B cell (primary cell): Measurements from ENCODE around the gene P2RX2. TPM values are rescaled to one million over a fixed set of nuclear protein-coding genes. Genes with fewer than 3 reads are reported as not detected.

Experiments used
- ATAC-seq: fragments of 200-7000 bp; cut with Tn5 transposase; one replicate; pipeline ENCODE4 v1.10.0; 2021; ENCODE audit warnings: low read depth, mild to moderate bottlenecking, moderate number of reproducible peaks, moderate library complexity
- CTCF ChIA-PET: fragments of 350-600 bp; sonication (Branson Sonifier 250); formaldehyde crosslinking; loops from one replicate; lab custom pipeline; 2021; ENCODE audit warnings: antibody characterized with exemption, inconsistent platforms; lab: Charles Lee
- POLR2A ChIA-PET: fragments of 350-600 bp; sonication (Branson Sonifier 250); formaldehyde crosslinking; loops from one replicate; lab custom pipeline; 2021; ENCODE audit warnings: antibody characterized with exemption; lab: Charles Lee
- DNase-seq: peaks from one replicate; pipeline ENCODE4 v3.0.0; 2013
- H2AFZ ChIP-seq: 2 replicates; pipeline ENCODE4 v1.6.1; 2012; ENCODE audit warnings: mild to moderate bottlenecking, low read depth, low read length; ENCODE audit not compliant: insufficient read depth, poor library complexity, severe bottlenecking
- H3K27ac ChIP-seq, 2 donors: 1 replicate in 1 of 2; 2 replicates in 1 of 2; pipeline ENCODE4 v1.5.1; 2012 to 2013; ENCODE audit warnings: low read length in 2 of 2, mild to moderate bottlenecking in 2 of 2, moderate library complexity in 1 of 2
- H3K27me3 ChIP-seq, 4 experiments: fragments of 200-600 bp in 1 of 4; sonication (generic) in 1 of 4; replicated peaks in 1 of 4; 1 replicate in 2 of 4; 2 replicates in 2 of 4; pipeline versions ENCODE4 v1.6.1 to v1.7.0; 2013 to 2016; ENCODE audit warnings: low read length in 3 of 4, mild to moderate bottlenecking in 2 of 4, mixed read lengths in 1 of 4, moderate library complexity in 1 of 4; ENCODE audit not compliant: insufficient read depth in 4 of 4, control insufficient read depth in 3 of 4; ENCODE audit errors: control extremely low read depth in 1 of 4
- H3K36me3 ChIP-seq, 2 experiments: replicated peaks in 1 of 2; 1 replicate in 1 of 2; 2 replicates in 1 of 2; pipeline versions ENCODE4 v1.6.1 to v1.7.1; 2013; ENCODE audit warnings: low read length in 1 of 2; ENCODE audit not compliant: insufficient read depth in 2 of 2, control insufficient read depth in 1 of 2; ENCODE audit errors: control extremely low read depth in 1 of 2, extremely low read depth in 1 of 2
- H3K4me1 ChIP-seq, 2 donors: fragments of 200-600 bp in 1 of 2; sonication (generic) in 1 of 2; 1 replicate in 1 of 2; 2 replicates in 1 of 2; pipeline versions ENCODE4 v1.5.1 to v1.6.1; 2013 to 2017; ENCODE audit warnings: low read length in 2 of 2; ENCODE audit not compliant: control insufficient read depth in 2 of 2, insufficient read depth in 2 of 2
- H3K4me2 ChIP-seq: replicated peaks from 2 replicates; pipeline ENCODE3; 2012; ENCODE audit warnings: mild to moderate bottlenecking, low read depth, low read length; ENCODE audit not compliant: poor library complexity, severe bottlenecking
- H3K4me3 ChIP-seq, 5 experiments: fragments of 200-600 bp in 1 of 5; sonication (generic) in 1 of 5; 1 replicate in 3 of 5; 2 replicates in 2 of 5; pipeline versions ENCODE4 v1.5.1 to v1.7.0; 2011 to 2016; ENCODE audit warnings: low read length in 4 of 5, mild to moderate bottlenecking in 4 of 5, low read depth in 2 of 5, control low read depth in 1 of 5, moderate library complexity in 1 of 5; ENCODE audit not compliant: insufficient read depth in 1 of 5; ENCODE audit errors: control extremely low read depth in 1 of 5, extremely low read depth in 1 of 5
- H3K79me2 ChIP-seq: fragments of 200-600 bp; sonication (generic); one replicate; pipeline ENCODE4 v1.6.0; 2016; ENCODE audit warnings: low read length; ENCODE audit not compliant: control insufficient read depth, insufficient read depth
- H3K9ac ChIP-seq: fragments of 200-600 bp; sonication (generic); 2 replicates; pipeline ENCODE4 v1.6.1; 2017; ENCODE audit warnings: mild to moderate bottlenecking, low read length, moderate library complexity
- H3K9me3 ChIP-seq, 3 donors: one replicate each; pipeline versions ENCODE4 v1.6.1 to v1.7.1; 2013; ENCODE audit warnings: low read length in 2 of 3; ENCODE audit not compliant: control insufficient read depth in 2 of 3, insufficient read depth in 1 of 3; ENCODE audit errors: control extremely low read depth in 1 of 3
- H4K20me1 ChIP-seq: 2 replicates; pipeline ENCODE4 v1.6.0; 2012; ENCODE audit warnings: mild to moderate bottlenecking, low read length; ENCODE audit not compliant: insufficient read depth, control insufficient read depth, poor library complexity, severe bottlenecking
- H3K27ac Mint-ChIP-seq: one replicate; pipeline ENCODE4 v1.8.0; 2021; ENCODE audit warnings: mixed read lengths
- H3K27me3 Mint-ChIP-seq: one replicate; pipeline ENCODE4 v1.8.0; 2021; ENCODE audit warnings: mixed read lengths
- H3K4me1 Mint-ChIP-seq: one replicate; pipeline ENCODE4 v1.8.0; 2021; ENCODE audit warnings: mixed read lengths
- H3K4me3 Mint-ChIP-seq: one replicate; pipeline ENCODE4 v1.8.0; 2021; ENCODE audit warnings: mixed read lengths
- H3K9me3 Mint-ChIP-seq: one replicate; pipeline ENCODE4 v1.8.0; 2022; ENCODE audit warnings: mixed read lengths; ENCODE audit not compliant: insufficient read depth
- CTCF ChIP-seq: fragments of 200-600 bp; IDR thresholded peaks from one replicate; pipeline ENCODE4 v1.8.0; 2022; ENCODE audit warnings: antibody characterized with exemption, mild to moderate bottlenecking
- EZH2 ChIP-seq: IDR thresholded peaks from 2 replicates; pipeline ENCODE4 v1.6.1; 2012; ENCODE audit warnings: borderline replicate concordance, low read depth, mild to moderate bottlenecking, moderate library complexity, low read length; ENCODE audit not compliant: insufficient read depth, poor library complexity, severe bottlenecking
- WGBS: methylation state at CpG from one replicate; pipeline ENCODE4 v1.1.5; 2013; ENCODE audit warnings: missing lambda C conversion rate; ENCODE audit not compliant: insufficient coverage; 5-methylcytosine and 5-hydroxymethylcytosine counted together
- intact Hi-C: fragments of 100-400 bp; cut with micrococcal nuclease; formaldehyde crosslinking; loops from one replicate; pipeline ENCODE4 v1.10.0; 2022
- polyA plus RNA-seq: library from polyadenylated mRNA; depleted of rRNA; stranded (reverse); fragments of >200 nt; gene quantifications from 2 replicates; pipeline ENCODE4 v1.2.3, GENCODE V29; 2012
- total RNA-seq, 2 donors: library from RNA; stranded (reverse); fragments of 120-200 nt in 1 of 2; gene quantifications; 1 replicate in 1 of 2; 2 replicates in 1 of 2; pipeline versions ENCODE4 v1.2.3 to v1.2.4, GENCODE V29; 2013 to 2022

P2RX2 gene
- total and polyA plus RNA-seq, 2 donors (not counting 1 experiment from before 2014, with no cell fraction given) = not detected

DNA sequence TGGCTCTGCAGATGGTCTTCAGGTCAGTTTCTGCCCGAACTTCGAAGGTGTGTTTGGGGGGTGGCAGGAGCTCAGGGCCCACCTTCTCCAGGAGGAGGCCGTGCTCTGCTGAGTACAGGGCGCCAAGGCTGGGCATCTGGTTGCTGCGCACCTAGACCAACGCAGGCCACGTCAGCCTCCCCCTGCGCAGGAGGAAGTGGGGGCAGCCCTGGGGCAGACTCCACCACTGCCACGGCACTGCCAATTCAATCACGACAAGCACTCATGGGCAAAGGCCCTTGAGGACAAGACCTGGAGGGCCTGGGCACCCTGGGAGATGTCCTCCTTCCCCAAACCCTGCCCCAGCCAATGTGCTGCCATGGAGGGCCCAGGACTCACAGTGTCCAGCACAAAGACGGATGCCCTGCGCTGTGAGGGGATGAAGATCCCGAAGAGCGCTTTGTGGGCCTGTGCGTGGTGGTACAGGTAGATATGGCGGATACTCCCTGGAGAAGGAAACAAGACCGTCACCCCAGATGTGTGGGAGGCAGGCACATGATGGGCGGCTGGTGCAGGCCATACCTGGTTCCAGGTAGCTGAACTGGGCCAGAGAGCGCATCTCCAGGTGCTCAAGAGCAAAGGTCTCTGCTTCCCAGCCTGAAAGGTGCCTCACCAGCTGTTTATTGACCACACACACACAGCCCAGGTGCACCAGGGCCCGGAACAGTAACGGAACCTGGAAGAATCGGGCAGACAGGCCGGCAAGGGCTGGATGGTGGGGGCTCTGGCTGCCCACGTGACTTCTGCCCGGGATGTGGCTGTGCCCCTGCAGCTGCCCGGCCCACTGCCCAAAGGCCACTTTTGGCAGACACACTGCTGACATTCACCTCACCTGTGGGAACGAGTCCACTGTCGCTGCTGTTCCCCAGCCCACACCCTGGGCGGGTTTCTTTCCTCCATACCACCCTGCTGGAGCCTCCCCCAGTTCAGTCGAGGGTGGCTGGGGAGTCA, 24.6 kb downstream of the P2RX2 start:
- no peak overlapping the region for H3K4me3 Mint-ChIP-seq
- H3K9me3 Mint-ChIP-seq = no peaks in the 10 kb centered on the region
- WGBS = 98% methylated on average over 28 of the region's 30 CpGs
- H3K27ac ChIP-seq = no peak overlapping the region
- no peak overlapping the region for H3K27ac Mint-ChIP-seq
- no peaks in the 10 kb centered on the region for H3K79me2 ChIP-seq
- no peaks in the 10 kb centered on the region for H3K27me3 ChIP-seq
- ATAC-seq = no peak
- no peaks in the 10 kb centered on the region for H3K9me3 ChIP-seq
- TF ChIP-seq EZH2 (no peak), CTCF (no peak)
- H3K4me1 Mint-ChIP-seq = no peaks in the 10 kb centered on the region
- H4K20me1 ChIP-seq = no peaks in the 10 kb centered on the region
- no peak overlapping the region for H2AFZ ChIP-seq
- DNase-seq = no peak
- CTCF ChIA-PET = no interaction called here
- H3K27me3 Mint-ChIP-seq = no peaks in the 10 kb centered on the region
- intact Hi-C loops = no loop called here
- no peak overlapping the region for H3K4me2 ChIP-seq
- no peak overlapping the region for H3K9ac ChIP-seq
- H3K4me1 ChIP-seq = no peaks in the 10 kb centered on the region
- POLR2A ChIA-PET = no interaction called here
- H3K4me3 ChIP-seq = no peak overlapping the region
- H3K36me3 ChIP-seq = peaks cover 2 to 27% of the 10 kb centered on the region in 2 experiments

DNA sequence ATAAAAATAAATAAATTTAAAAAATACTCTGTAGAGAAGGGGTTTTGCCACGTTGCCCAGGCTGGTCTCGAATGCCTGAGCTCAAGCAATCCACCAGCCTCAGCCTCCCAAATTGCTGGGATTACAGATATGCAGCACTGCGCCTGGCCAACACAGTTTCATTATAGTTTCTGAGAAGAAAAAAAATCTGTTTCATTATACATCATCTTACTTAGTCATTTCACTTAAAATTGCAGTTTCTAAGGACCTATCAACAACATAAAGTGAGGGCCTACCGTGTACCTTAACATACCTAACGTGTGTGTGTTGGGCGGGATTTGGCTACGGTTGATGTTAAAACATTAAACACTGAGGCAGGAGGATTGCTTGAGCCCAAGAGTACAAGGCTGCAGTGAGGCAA, 28.3 kb downstream of the P2RX2 start:
- Mint-ChIP-seq H3K27me3 (no peaks in the 10 kb centered on the region), H3K4me3 (no peak overlapping the region), H3K9me3 (no peaks in the 10 kb centered on the region), H3K27ac (no peak overlapping the region), H3K4me1 (no peaks in the 10 kb centered on the region)
- no peaks in the 10 kb centered on the region for H3K27me3 ChIP-seq
- no peak overlapping the region for H3K27ac ChIP-seq
- TF ChIP-seq EZH2 = no peak
- no peak for TF ChIP-seq CTCF
- H4K20me1 ChIP-seq = no peaks in the 10 kb centered on the region
- no peak overlapping the region for H3K4me3 ChIP-seq
- H3K4me1 ChIP-seq = no peaks in the 10 kb centered on the region
- DNase-seq = no peak
- CTCF ChIA-PET = no interaction called here
- no peak overlapping the region for H3K4me2 ChIP-seq
- POLR2A ChIA-PET = interaction anchor here (0.6 kb wide), 1 partner anchor 10 kb away, joined by 5 read pairs; no protein-coding TSS in a partner anchor
- H2AFZ ChIP-seq = no peak overlapping the region
- no peaks in the 10 kb centered on the region for H3K9me3 ChIP-seq
- no peak overlapping the region for H3K9ac ChIP-seq
- peaks cover 0 to 11% of the 10 kb centered on the region in 2 experiments for H3K36me3 ChIP-seq
- intact Hi-C loops = no loop called here
- no peaks in the 10 kb centered on the region for H3K79me2 ChIP-seq
- ATAC-seq = no peak
- WGBS = 90% methylated on average over 2 of the region's 7 CpGs
